Measurements from ENCODE around the gene SEMA4B. TPM values are rescaled to one million over a fixed set of nuclear protein-coding genes. Genes with fewer than 3 reads are reported as not detected.
A peak's percentile ranks its signal among the peaks of the same experiment; 100 is the strongest.

Gene SEMA4B
- total and polyA plus RNA-seq, 9 of the 15 experiments (the other 6 are each of a cell fraction or from before 2014, with no cell fraction given) = 1.3 to 33.6 (median 11.0) TPM

DNA sequence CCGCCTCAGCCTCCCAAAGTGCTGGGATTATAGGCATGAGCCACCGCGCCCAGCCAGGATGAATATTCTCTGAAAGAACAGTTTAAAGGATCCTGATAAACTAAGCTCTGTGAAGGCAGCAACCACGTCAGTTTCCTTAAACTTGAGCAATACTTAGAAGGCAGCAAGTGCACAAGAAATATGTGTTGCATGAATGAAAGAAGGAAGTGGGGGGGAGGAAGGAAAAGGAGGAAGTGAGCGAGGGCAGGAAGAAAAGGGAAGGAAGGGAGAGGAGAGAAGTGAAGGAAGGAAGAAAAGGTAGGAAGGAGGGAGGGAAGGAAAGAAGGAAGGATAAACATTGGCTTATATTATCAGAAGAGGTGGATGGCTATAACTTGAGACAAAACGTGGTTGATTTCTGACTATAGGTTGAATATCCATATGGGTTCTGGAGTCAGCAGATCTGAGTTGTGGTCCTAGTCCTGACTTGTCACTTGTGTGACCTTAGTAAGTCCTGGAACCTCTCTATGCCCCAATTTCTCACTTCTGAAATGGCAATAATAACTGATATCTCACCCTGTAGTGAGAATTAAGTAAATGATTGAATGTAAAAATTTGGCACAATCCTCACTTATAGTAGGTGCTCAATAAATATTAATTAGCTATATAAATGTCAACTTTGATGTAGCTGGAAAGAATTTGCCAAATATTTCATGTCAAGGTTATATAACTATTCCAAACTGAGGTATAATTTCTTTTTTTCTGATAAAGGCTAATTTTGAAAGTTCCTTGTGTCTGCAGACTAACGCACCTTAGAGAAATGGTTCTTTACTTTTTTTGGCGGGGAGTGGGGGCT lies 12.0 kb upstream of the SEMA4B start (continued):
- TF ChIP-seq, protein P1, sequence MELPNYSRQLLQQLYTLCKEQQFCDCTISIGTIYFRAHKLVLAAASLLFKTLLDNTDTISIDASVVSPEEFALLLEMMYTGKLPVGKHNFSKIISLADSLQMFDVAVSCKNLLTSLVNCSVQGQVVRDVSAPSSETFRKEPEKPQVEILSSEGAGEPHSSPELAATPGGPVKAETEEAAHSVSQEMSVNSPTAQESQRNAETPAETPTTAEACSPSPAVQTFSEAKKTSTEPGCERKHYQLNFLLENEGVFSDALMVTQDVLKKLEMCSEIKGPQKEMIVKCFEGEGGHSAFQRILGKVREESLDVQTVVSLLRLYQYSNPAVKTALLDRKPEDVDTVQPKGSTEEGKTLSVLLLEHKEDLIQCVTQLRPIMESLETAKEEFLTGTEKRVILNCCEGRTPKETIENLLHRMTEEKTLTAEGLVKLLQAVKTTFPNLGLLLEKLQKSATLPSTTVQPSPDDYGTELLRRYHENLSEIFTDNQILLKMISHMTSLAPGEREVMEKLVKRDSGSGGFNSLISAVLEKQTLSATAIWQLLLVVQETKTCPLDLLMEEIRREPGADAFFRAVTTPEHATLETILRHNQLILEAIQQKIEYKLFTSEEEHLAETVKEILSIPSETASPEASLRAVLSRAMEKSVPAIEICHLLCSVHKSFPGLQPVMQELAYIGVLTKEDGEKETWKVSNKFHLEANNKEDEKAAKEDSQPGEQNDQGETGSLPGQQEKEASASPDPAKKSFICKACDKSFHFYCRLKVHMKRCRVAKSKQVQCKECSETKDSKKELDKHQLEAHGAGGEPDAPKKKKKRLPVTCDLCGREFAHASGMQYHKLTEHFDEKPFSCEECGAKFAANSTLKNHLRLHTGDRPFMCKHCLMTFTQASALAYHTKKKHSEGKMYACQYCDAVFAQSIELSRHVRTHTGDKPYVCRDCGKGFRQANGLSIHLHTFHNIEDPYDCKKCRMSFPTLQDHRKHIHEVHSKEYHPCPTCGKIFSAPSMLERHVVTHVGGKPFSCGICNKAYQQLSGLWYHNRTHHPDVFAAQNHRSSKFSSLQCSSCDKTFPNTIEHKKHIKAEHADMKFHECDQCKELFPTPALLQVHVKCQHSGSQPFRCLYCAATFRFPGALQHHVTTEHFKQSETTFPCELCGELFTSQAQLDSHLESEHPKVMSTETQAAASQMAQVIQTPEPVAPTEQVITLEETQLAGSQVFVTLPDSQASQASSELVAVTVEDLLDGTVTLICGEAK (IDR thresholded peaks at IDR 0.05) = peak; percentile 69; the same call in 1 of the 2 replicates
- TF ChIP-seq, protein P1 (CRISPR knock-in tag; IDR thresholded peaks at IDR 0.05) = no peak
- TF ChIP-seq PTTG1 (tag; IDR thresholded peaks at IDR 0.05; ENCODE audit: low read depth) = no peak
- TF ChIP-seq, protein P2, sequence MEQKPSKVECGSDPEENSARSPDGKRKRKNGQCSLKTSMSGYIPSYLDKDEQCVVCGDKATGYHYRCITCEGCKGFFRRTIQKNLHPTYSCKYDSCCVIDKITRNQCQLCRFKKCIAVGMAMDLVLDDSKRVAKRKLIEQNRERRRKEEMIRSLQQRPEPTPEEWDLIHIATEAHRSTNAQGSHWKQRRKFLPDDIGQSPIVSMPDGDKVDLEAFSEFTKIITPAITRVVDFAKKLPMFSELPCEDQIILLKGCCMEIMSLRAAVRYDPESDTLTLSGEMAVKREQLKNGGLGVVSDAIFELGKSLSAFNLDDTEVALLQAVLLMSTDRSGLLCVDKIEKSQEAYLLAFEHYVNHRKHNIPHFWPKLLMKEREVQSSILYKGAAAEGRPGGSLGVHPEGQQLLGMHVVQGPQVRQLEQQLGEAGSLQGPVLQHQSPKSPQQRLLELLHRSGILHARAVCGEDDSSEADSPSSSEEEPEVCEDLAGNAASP (IDR thresholded peaks at IDR 0.05) = no peak
- no peak for TF ChIP-seq ZNF121 (CRISPR knock-in tag; conservative IDR thresholded peaks at IDR 0.05)
- TF ChIP-seq RBM25 (IDR thresholded peaks at IDR 0.05; ENCODE audit: low read depth, low read length, severe bottlenecking) = peak; percentile 53
- TF ChIP-seq RCOR1 (IDR thresholded peaks at IDR 0.05; ENCODE audit: borderline replicate concordance in 1 of 2, low read depth in 2 of 2, low read length in 2 of 2) = peak in 1 of 2 experiments; percentile 21; a peak in 1 of 4 replicates
- TF ChIP-seq, protein P3, sequence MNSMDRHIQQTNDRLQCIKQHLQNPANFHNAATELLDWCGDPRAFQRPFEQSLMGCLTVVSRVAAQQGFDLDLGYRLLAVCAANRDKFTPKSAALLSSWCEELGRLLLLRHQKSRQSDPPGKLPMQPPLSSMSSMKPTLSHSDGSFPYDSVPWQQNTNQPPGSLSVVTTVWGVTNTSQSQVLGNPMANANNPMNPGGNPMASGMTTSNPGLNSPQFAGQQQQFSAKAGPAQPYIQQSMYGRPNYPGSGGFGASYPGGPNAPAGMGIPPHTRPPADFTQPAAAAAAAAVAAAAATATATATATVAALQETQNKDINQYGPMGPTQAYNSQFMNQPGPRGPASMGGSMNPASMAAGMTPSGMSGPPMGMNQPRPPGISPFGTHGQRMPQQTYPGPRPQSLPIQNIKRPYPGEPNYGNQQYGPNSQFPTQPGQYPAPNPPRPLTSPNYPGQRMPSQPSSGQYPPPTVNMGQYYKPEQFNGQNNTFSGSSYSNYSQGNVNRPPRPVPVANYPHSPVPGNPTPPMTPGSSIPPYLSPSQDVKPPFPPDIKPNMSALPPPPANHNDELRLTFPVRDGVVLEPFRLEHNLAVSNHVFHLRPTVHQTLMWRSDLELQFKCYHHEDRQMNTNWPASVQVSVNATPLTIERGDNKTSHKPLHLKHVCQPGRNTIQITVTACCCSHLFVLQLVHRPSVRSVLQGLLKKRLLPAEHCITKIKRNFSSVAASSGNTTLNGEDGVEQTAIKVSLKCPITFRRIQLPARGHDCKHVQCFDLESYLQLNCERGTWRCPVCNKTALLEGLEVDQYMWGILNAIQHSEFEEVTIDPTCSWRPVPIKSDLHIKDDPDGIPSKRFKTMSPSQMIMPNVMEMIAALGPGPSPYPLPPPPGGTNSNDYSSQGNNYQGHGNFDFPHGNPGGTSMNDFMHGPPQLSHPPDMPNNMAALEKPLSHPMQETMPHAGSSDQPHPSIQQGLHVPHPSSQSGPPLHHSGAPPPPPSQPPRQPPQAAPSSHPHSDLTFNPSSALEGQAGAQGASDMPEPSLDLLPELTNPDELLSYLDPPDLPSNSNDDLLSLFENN (IDR thresholded peaks at IDR 0.05; ENCODE audit: low read depth in 2 of 2, low read length in 2 of 2) = no peak
- TF ChIP-seq TEAD2 (tag; IDR thresholded peaks at IDR 0.05) = no peak
- no peak; the same call in 1 of the 2 replicates for TF ChIP-seq CREB1 (IDR thresholded peaks at IDR 0.05)
- TF ChIP-seq CREB1 (CRISPR knock-in tag; IDR thresholded peaks at IDR 0.05) = no peak
